ENCODE measurements around the gene RNF41.
A peak's percentile ranks its signal among the peaks of the same experiment; 100 is the strongest.

RNF41 gene

DNA sequence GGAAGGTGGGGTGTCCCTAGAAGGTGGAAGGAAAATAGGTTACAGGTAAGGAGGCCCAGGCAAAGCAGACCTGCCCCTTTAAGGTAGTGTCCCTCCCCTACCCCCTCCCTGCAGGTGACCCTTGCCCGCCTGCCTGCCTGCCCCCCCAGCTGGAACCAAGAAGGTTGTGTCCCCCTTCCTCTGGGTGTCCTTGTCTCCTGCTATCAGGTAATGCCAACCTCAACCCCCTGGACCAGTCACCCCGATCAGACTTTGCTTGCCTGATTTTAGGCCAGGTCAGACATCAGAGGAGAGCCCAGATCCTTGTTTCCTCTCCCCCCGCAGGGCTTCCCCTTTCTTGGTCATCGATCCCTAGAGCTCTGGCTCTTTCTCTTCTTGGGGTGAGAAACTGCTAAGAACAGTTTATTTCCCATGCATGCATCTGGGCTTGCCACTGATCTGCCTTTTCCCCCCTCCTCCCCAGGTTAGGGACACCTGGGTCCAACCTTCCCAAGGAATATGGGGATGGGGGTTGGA, 8.3 kb upstream of the RNF41 start, which contains the start of gene SLC39A5:
Gene SLC39A5 (plus strand): TSS at position 136 of the 516 bp plus-strand sequence. CDS start 1,224 bp downstream, outside the sequence.
- CTCF ChIA-PET: no interaction called here
- TF ChIP-seq, protein P1, sequence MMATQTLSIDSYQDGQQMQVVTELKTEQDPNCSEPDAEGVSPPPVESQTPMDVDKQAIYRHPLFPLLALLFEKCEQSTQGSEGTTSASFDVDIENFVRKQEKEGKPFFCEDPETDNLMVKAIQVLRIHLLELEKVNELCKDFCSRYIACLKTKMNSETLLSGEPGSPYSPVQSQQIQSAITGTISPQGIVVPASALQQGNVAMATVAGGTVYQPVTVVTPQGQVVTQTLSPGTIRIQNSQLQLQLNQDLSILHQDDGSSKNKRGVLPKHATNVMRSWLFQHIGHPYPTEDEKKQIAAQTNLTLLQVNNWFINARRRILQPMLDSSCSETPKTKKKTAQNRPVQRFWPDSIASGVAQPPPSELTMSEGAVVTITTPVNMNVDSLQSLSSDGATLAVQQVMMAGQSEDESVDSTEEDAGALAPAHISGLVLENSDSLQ (IDR thresholded peaks at IDR 0.05): no peak
- TF ChIP-seq BHLHE40 (IDR thresholded peaks at IDR 0.05; ENCODE audit: borderline replicate concordance): no peak
- no peak for TF ChIP-seq SUZ12 (IDR thresholded peaks at IDR 0.05)
- TF ChIP-seq L3MBTL2 (conservative IDR thresholded peaks at IDR 0.05): no peak
- no peak for TF ChIP-seq ZNF384 (IDR thresholded peaks at IDR 0.05)
- DNase-seq (ENCODE audit: extremely low spot score): no peak
- POLR2A ChIA-PET: interaction anchor here (3.0 kb wide), 1 partner anchor 8 kb away, joined by 18 read pairs; the partner anchor contains the start of gene RNF41

DNA sequence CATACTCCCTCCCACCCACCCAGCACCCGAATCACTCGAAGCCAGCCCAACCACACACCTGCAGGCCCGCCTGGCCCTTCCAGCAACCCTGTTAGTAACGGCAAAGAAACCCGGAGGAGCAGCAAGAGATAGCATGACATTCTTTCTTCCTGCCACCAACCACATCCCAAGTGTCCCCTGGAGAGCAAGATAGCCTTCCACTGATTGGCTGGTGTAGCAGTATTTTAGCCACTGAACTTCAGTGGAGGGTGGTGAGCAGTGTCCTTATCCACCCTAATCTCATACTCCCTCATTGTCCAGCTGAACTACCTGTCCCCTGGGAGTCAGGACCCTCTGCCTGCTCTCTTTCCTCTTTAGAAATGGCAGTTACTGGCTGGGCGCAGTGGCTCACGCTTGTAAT, 7.4 kb upstream of the RNF41 start:
- TF ChIP-seq FOXM1 (IDR thresholded peaks at IDR 0.05; ENCODE audit: borderline replicate concordance): no peak
- no peak for TF ChIP-seq ELF4 (IDR thresholded peaks at IDR 0.05)
- no peak for TF ChIP-seq ZNF384 (IDR thresholded peaks at IDR 0.05)
- TF ChIP-seq NFRKB (IDR thresholded peaks at IDR 0.05): no peak
- no peak for TF ChIP-seq L3MBTL2 (conservative IDR thresholded peaks at IDR 0.05)
- TF ChIP-seq FOXA1 (IDR thresholded peaks at IDR 0.05): no peak
- TF ChIP-seq CTBP1 (IDR thresholded peaks at IDR 0.05; ENCODE audit: borderline replicate concordance): no peak
- POLR2A ChIA-PET: no interaction called here
- CTCF ChIA-PET: no interaction called here
- no peak for DNase-seq (ENCODE audit: extremely low spot score)

DNA sequence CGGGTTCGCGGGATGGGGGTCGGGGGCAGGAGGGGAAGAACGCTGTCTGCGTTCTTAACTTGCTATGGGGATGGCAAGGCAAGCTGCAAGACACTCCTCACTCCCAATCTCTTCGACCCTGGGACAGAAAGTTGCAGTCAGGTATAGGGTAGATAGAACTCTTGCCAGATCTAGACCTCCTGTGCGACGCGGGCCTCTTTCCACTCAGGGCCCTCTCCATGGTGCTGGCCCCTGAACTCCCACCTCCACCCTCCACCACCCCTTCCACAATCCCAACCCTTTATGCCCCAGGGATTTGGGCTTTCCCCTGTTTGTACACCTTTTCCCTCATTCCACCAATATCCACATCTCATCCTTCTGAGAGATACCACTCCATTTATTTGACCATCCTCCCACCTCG, 3.2 kb upstream of the RNF41 start:
- TF ChIP-seq FOXM1 (IDR thresholded peaks at IDR 0.05; ENCODE audit: borderline replicate concordance): no peak
- TF ChIP-seq SP1 (IDR thresholded peaks at IDR 0.05): no peak
- TF ChIP-seq CTBP1 (IDR thresholded peaks at IDR 0.05; ENCODE audit: borderline replicate concordance): no peak
- TF ChIP-seq FOXK2 (IDR thresholded peaks at IDR 0.05): no peak
- no peak for TF ChIP-seq ZNF384 (IDR thresholded peaks at IDR 0.05)
- TF ChIP-seq, protein P1 (IDR thresholded peaks at IDR 0.05): no peak
- no peak for TF ChIP-seq SUZ12 (IDR thresholded peaks at IDR 0.05)
- no peak for TF ChIP-seq HDGF (IDR thresholded peaks at IDR 0.05; ENCODE audit: borderline replicate concordance)
- no peak for TF ChIP-seq TARDBP (IDR thresholded peaks at IDR 0.05)
- no peak for TF ChIP-seq ARNT (IDR thresholded peaks at IDR 0.05)
- CTCF ChIA-PET: interaction anchor here (1.2 kb wide), 1 partner anchor 35 kb away, joined by 3 read pairs; the partner anchor contains the start of gene SMARCC2
- no peak for DNase-seq (ENCODE audit: extremely low spot score)
- POLR2A ChIA-PET: interaction anchor here (1.6 kb wide), 1 partner anchor 41 kb away, joined by 3 read pairs; the partner anchor contains the start of gene COQ10A

DNA sequence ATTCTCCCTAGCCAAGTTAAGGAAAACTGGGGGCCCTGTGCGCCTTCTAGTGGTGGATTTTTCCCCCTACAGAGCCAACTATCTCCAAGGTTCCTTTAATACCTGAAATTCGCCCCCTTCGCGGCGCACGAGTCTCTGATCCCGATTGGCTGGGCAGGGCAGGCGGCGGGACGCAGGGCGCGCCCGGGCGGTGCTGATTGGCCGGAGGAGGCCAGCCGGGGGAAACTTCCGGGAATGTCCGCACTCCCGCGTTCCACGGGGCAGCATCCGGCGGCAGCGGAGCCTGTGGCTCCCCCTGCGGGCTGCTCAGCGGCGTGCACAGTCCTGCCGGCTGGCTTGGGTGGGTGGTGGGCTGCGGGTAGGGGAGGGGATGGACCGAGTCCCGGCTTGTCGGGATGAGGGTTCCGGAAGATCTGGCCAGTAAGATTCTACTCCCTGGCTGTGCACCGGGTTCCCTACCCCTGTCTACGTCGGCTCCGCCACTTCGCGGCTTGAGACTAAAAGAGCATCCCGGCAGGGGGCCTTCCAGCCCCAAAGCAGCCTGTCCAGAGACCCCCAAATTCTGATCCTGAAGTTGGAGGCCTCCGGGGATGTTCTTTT, 2.5 kb upstream of the RNF41 start, which contains the start of gene NABP2:
Gene NABP2 (plus strand): TSS at position 241 of the 600 bp plus-strand sequence. CDS start 515 bp downstream, outside the sequence.
- TF ChIP-seq FOXA1 (IDR thresholded peaks at IDR 0.05) (no peak), L3MBTL2 (conservative IDR thresholded peaks at IDR 0.05) (peak; percentile 90), ELF4 (IDR thresholded peaks at IDR 0.05) (peak; percentile 84)
- DNase-seq (ENCODE audit: extremely low spot score): peak; percentile 95
- POLR2A ChIA-PET: no interaction called here
- CTCF ChIA-PET: no interaction called here

DNA sequence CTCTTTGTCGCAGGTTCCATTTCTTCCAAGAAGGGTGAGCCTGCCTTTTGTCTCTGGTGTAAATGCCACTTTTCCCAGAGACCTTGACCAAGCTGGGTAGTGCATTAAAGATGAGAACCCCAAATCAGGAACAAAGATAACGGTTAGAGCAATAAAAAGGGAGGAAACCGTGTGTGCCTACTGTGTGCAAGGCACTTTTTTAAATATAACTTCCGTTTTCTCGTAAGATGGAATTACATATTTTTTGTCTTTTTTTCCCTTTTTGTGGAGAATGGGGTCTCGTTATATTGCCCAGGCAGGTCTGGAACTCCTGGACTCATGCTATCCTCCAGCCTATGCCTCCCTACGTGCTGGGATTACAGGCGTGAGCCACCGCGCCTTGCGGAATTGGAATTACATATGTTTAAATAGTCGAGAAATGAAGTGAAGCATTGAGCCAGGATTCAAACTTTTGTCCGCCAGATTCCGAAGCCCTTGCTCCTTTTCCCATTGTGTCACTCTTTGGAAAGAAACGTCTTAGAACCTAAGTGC, 1.9 kb upstream of the RNF41 start:
- TF ChIP-seq TARDBP (IDR thresholded peaks at IDR 0.05): no peak
- no peak for TF ChIP-seq BHLHE40 (IDR thresholded peaks at IDR 0.05; ENCODE audit: borderline replicate concordance)
- no peak for TF ChIP-seq FOXK2 (IDR thresholded peaks at IDR 0.05)
- no peak for TF ChIP-seq CTBP1 (IDR thresholded peaks at IDR 0.05; ENCODE audit: borderline replicate concordance)
- TF ChIP-seq ARNT (IDR thresholded peaks at IDR 0.05): no peak
- no peak for DNase-seq (ENCODE audit: extremely low spot score)
- ChIA-PET POLR2A (interaction anchor here (2.4 kb wide), 1 partner anchor 105 kb away, joined by 37 read pairs; the partner anchor contains the start of gene ZC3H10), CTCF (no interaction called here)

DNA sequence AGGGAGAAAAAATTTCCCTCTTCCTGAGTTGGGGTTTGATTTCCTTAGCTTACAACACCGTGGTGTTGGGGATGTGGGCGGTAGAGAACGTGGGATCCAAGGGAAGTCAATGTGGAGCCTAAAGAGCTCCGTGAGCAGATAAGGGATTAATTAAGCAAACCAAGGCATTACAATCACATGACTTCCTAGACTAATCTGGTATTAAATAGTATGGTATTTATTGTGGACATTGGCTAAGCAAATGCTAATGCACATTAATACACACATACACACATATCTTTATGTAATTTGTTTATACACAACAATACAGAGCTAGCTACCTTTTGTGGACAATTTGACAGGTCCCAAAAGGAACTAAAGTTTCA, 791 bp upstream of the RNF41 start:
- TF ChIP-seq HDGF (IDR thresholded peaks at IDR 0.05; ENCODE audit: borderline replicate concordance) (no peak), SP1 (IDR thresholded peaks at IDR 0.05) (no peak), BHLHE40 (IDR thresholded peaks at IDR 0.05; ENCODE audit: borderline replicate concordance) (no peak), LEF1 (IDR thresholded peaks at IDR 0.05; ENCODE audit: borderline replicate concordance) (no peak), FOXK2 (IDR thresholded peaks at IDR 0.05) (no peak), FOXM1 (IDR thresholded peaks at IDR 0.05; ENCODE audit: borderline replicate concordance) (no peak), ELF4 (IDR thresholded peaks at IDR 0.05) (no peak), FOXA1 (IDR thresholded peaks at IDR 0.05) (no peak), ARNT (IDR thresholded peaks at IDR 0.05) (no peak), CTBP1 (IDR thresholded peaks at IDR 0.05; ENCODE audit: borderline replicate concordance) (no peak), ZNF384 (IDR thresholded peaks at IDR 0.05) (no peak), TARDBP (IDR thresholded peaks at IDR 0.05) (no peak), SUZ12 (IDR thresholded peaks at IDR 0.05) (no peak), NFRKB (IDR thresholded peaks at IDR 0.05) (no peak)
- TF ChIP-seq, protein P1 (IDR thresholded peaks at IDR 0.05): no peak
- ChIA-PET POLR2A (interaction anchor here (1.0 to 3.2 kb wide), 28 partner anchors 9 to 392 kb away, joined by 3 to 70 read pairs (median 8); partner anchors contain the start of genes ANKRD52, COQ10A, ERBB3 and ESYT1), CTCF (interaction anchor here (0.7 to 3.3 kb wide), 9 partner anchors 14 to 195 kb away, joined by 3 to 28 read pairs (median 7); partner anchors contain the start of genes ANKRD52 and SMARCC2)
- DNase-seq (ENCODE audit: extremely low spot score): no peak
